Upper lobe of right lung (tissue), 1 donor: Measurements from ENCODE around the gene GALNT2. TPM values are rescaled to one million over a fixed set of nuclear protein-coding genes. Genes with fewer than 3 reads are reported as not detected.
A peak's percentile ranks its signal among the peaks of the same experiment; 100 is the strongest.

Experiments used
- ATAC-seq: fragments of 200-7000 bp; cut with Tn5 transposase; one replicate; pipeline ENCODE4 v1.9.1; 2020; ENCODE audit warnings: mild to moderate bottlenecking, moderate library complexity
- DNase-seq: peaks from one replicate; pipeline ENCODE4 v3.0.0-alpha.2; 2020
- H3K27ac ChIP-seq: fragments of 200-600 bp; one replicate; pipeline ENCODE4 v1.8.0; 2022
- H3K27me3 ChIP-seq: fragments of 200-600 bp; one replicate; pipeline ENCODE4 v1.8.0; 2022; ENCODE audit warnings: mild to moderate bottlenecking
- H3K36me3 ChIP-seq: fragments of 200-600 bp; one replicate; pipeline ENCODE4 v1.8.0; 2022
- H3K4me1 ChIP-seq: fragments of 200-600 bp; one replicate; pipeline ENCODE4 v1.8.0; 2022
- H3K4me3 ChIP-seq: fragments of 200-600 bp; one replicate; pipeline ENCODE4 v1.8.0; 2022; ENCODE audit warnings: mild to moderate bottlenecking
- H3K9me3 ChIP-seq: fragments of 200-600 bp; one replicate; pipeline ENCODE4 v1.8.0; 2022
- intact Hi-C: fragments of 100-400 bp; cut with DNase I; formaldehyde crosslinking; loops from one replicate; pipeline ENCODE4 v1.11.0; 2022
- total RNA-seq: library from RNA; stranded (reverse); fragmentation: NEBNext Ultra II Directional; extraction: Animal tissue kit (Norgen Biotek cat#: 25700); gene quantifications from one replicate; pipeline ENCODE4 v1.2.1, GENCODE V29; 2021
- TF ChIP-seq, protein P1 (sequence below): fragments of 200-600 bp; IDR thresholded peaks from one replicate; pipeline ENCODE4 v1.8.0; 2022; ENCODE audit warnings: antibody characterized with exemption
- donor health status: DM: no; HTN: yes; CAD: no; lungs with severe emphysema.

Gene GALNT2
- total RNA-seq, 1 donor from 2014 or later, result 55.1 TPM

DNA sequence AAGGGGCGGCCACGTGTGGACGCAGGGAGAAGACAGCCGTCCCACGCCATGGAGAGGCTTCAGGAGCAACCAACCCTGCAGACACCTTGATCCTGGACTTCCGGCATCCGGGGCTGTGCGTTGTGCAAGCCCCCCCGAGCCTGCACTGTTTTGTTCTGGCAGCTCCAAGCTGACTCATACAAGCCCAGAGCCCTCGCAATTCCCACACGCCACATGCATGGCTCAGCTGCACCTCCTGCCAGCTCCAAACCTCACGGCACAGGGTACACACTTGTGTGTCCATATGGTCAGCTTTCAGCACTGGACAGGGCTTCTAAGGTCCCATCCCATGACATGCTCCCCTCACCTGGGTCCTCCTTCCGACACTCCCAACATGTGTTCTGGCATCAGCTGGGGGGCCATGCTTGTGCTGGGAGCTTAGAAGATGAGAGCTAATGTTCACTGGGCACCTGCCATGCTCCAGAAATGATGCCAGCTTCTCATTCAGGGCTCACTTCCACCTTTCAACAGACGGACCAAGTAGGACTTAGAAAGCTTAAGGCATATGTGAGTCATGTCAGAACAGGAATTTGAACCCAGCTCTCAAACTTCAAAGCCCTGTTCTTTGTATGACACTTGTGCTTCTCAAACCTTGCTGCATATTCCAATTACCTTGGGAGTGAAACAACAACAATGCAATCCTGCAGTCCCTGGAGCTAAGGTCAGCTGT lies 221.8 kb downstream of the GALNT2 start:
- H3K9me3 ChIP-seq, result no peaks in the 10 kb centered on the region
- H3K27me3 ChIP-seq, result peaks cover 5% of the 10 kb centered on the region
- ATAC-seq, result no peak
- TF ChIP-seq, protein P1, sequence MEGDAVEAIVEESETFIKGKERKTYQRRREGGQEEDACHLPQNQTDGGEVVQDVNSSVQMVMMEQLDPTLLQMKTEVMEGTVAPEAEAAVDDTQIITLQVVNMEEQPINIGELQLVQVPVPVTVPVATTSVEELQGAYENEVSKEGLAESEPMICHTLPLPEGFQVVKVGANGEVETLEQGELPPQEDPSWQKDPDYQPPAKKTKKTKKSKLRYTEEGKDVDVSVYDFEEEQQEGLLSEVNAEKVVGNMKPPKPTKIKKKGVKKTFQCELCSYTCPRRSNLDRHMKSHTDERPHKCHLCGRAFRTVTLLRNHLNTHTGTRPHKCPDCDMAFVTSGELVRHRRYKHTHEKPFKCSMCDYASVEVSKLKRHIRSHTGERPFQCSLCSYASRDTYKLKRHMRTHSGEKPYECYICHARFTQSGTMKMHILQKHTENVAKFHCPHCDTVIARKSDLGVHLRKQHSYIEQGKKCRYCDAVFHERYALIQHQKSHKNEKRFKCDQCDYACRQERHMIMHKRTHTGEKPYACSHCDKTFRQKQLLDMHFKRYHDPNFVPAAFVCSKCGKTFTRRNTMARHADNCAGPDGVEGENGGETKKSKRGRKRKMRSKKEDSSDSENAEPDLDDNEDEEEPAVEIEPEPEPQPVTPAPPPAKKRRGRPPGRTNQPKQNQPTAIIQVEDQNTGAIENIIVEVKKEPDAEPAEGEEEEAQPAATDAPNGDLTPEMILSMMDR, result no peak
- no peaks in the 10 kb centered on the region for H3K36me3 ChIP-seq
- H3K4me3 ChIP-seq, result no peak overlapping the region
- intact Hi-C loops, result no loop called here
- H3K4me1 ChIP-seq, result no peaks in the 10 kb centered on the region
- no peak overlapping the region for H3K27ac ChIP-seq
- DNase-seq, result peak; percentile 53

- TF ChIP-seq, protein P1, result no peak
- intact Hi-C loops, result no loop called here
Measured at GRCh38 chr1:230289350-230289644, 222.3 kb downstream of the GALNT2 start.

DNA sequence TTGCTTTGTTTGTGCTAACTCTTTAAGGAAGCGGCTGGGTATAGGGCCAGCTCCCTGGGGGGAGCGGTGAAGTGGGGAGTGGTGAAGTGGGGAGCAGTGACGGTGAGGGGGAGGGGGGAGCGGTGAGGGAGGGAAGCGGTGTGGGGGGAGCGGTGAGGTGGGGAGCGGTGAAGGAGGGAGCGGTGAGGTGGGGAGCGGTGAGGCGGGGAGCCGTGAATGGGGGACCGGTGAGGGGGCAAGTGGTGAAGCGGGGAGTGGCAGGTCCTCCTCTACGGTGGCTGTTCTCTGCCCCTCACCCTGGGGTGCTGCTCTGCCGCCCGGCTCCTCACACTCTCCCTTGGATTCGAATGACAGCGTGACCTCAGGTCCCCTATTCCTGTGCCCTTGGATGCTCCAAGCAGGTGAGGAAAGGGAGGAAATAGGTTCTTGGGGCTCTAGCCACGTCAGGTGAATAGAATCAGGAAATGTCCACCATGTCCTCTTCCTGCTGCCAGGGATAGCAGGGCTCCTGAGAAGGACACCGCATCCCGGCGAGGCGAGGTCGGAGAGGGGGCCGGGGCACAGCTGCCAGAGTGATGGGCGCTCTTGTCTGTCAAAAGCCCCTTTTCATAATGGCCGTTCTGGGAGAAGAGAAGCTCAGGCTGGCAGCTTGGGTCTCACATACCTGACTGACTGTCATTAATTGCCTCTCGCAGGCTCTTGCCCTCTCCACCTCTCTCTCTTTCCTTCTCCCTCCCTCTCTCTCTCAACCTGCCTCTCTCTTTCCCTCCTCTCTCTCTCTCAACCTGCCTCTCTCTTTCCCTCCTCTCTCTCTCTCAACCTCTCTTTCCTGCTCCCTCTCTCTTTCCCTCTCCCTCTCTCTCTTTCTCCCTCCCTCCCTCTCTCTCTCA lies 224.9 kb downstream of the GALNT2 start:
- Histone ChIP-seq H3K27ac (no peak overlapping the region), H3K9me3 (no peaks in the 10 kb centered on the region), H3K4me3 (no peak overlapping the region), H3K27me3 (peaks cover 5% of the 10 kb centered on the region), H3K4me1 (no peaks in the 10 kb centered on the region), H3K36me3 (no peaks in the 10 kb centered on the region)
- TF ChIP-seq, protein P1, result no peak
- DNase-seq, result peak; percentile 48
- intact Hi-C loops, result no loop called here
- ATAC-seq, result peak; percentile 19

More at GRCh38 chr1:230289350-230289644, 222.3 kb downstream of the GALNT2 start:
- Histone ChIP-seq H3K9me3 (no peaks in the 10 kb centered on the region), H3K4me1 (no peaks in the 10 kb centered on the region), H3K27ac (no peak overlapping the region), H3K36me3 (no peaks in the 10 kb centered on the region), H3K4me3 (no peak overlapping the region), H3K27me3 (peaks cover 5% of the 10 kb centered on the region)
- DNase-seq, result peak; percentile 21
- ATAC-seq, result no peak

DNA sequence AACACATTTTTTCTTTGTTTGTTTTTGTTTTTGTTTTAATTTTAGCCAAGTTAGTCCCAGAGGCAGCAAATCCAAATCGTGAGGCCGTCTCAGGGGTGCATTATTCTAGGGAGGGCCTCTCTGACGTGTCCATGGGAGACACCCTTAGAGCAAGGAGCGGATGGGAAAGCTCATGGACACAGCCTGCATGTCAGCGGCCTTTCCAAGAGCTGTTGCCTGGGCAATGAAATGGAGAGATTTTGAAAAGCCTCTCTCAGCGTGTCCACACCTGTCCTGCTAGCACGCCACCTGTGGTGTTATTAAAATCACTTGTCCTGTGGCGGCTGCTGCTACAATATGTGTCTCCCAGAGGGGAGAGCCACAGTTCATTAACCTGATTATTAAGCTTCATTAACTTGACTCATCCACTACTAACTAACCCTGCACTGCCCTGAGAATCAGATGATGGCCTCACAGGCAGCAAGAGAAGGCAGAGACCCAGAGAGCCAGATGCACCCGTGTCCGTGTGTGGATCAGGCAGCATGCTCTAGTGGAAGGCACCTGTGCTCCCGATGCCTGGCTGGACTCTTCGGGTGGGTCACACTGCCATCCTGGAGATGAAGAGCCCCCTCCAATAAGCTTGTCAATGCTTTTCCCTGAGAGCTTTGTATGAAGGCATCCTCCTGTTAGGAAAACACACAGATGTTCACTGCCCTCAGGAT lies 225.8 kb downstream of the GALNT2 start:
- no peaks in the 10 kb centered on the region for H3K4me1 ChIP-seq
- no peaks in the 10 kb centered on the region for H3K9me3 ChIP-seq
- H3K27ac ChIP-seq, result no peak overlapping the region
- TF ChIP-seq, protein P1, result no peak
- H3K4me3 ChIP-seq, result no peak overlapping the region
- peaks cover 5% of the 10 kb centered on the region for H3K27me3 ChIP-seq
- DNase-seq (peak; percentile 20), ATAC-seq (no peak)
- no peaks in the 10 kb centered on the region for H3K36me3 ChIP-seq
- intact Hi-C loops, result no loop called here

- peaks cover 5% of the 10 kb centered on the region for H3K27me3 ChIP-seq
- TF ChIP-seq, protein P1, result no peak
- H3K9me3 ChIP-seq, result no peaks in the 10 kb centered on the region
- H3K27ac ChIP-seq, result no peak overlapping the region
- intact Hi-C loops, result no loop called here
- no peak overlapping the region for H3K4me3 ChIP-seq
- H3K36me3 ChIP-seq, result no peaks in the 10 kb centered on the region
- ATAC-seq (no peak), DNase-seq (no peak)
- H3K4me1 ChIP-seq, result no peaks in the 10 kb centered on the region
Measured at GRCh38 chr1:230293390-230293700, 226.3 kb downstream of the GALNT2 start.
